Upper lobe of right lung (tissue), 1 donor: ENCODE measurements around the gene VWA8. TPM values are rescaled to one million over a fixed set of nuclear protein-coding genes. Genes with fewer than 3 reads are reported as not detected.

Source experiments
- ATAC-seq: fragments of 200-7000 bp; cut with Tn5 transposase; one replicate; pipeline ENCODE4 v1.9.1; 2020; ENCODE audit warnings: mild to moderate bottlenecking, moderate library complexity
- DNase-seq: peaks from one replicate; pipeline ENCODE4 v3.0.0-alpha.2; 2020
- H3K27ac ChIP-seq: fragments of 200-600 bp; one replicate; pipeline ENCODE4 v1.8.0; 2022
- H3K27me3 ChIP-seq: fragments of 200-600 bp; one replicate; pipeline ENCODE4 v1.8.0; 2022; ENCODE audit warnings: mild to moderate bottlenecking
- H3K36me3 ChIP-seq: fragments of 200-600 bp; one replicate; pipeline ENCODE4 v1.8.0; 2022
- H3K4me1 ChIP-seq: fragments of 200-600 bp; one replicate; pipeline ENCODE4 v1.8.0; 2022
- H3K4me3 ChIP-seq: fragments of 200-600 bp; one replicate; pipeline ENCODE4 v1.8.0; 2022; ENCODE audit warnings: mild to moderate bottlenecking
- H3K9me3 ChIP-seq: fragments of 200-600 bp; one replicate; pipeline ENCODE4 v1.8.0; 2022
- intact Hi-C: fragments of 100-400 bp; cut with DNase I; formaldehyde crosslinking; loops from one replicate; pipeline ENCODE4 v1.11.0; 2022
- microRNA-seq: library from miRNA; unstranded; fragments of <30 nt; microRNA quantifications from one replicate; pipeline ENCODE4 v1.2.0, GENCODE V29; 2020; ENCODE audit warnings: borderline microRNAs expressed
- total RNA-seq: library from RNA; stranded (reverse); fragmentation: NEBNext Ultra II Directional; extraction: Animal tissue kit (Norgen Biotek cat#: 25700); gene quantifications from one replicate; pipeline ENCODE4 v1.2.1, GENCODE V29; 2021
- TF ChIP-seq, protein P1 (sequence below): fragments of 200-600 bp; IDR thresholded peaks from one replicate; pipeline ENCODE4 v1.8.0; 2022; ENCODE audit warnings: antibody characterized with exemption
- donor health status: DM: no; HTN: yes; CAD: no; lungs with severe emphysema.

Gene VWA8
- total RNA-seq, 1 donor from 2014 or later = 20.6 TPM

DNA sequence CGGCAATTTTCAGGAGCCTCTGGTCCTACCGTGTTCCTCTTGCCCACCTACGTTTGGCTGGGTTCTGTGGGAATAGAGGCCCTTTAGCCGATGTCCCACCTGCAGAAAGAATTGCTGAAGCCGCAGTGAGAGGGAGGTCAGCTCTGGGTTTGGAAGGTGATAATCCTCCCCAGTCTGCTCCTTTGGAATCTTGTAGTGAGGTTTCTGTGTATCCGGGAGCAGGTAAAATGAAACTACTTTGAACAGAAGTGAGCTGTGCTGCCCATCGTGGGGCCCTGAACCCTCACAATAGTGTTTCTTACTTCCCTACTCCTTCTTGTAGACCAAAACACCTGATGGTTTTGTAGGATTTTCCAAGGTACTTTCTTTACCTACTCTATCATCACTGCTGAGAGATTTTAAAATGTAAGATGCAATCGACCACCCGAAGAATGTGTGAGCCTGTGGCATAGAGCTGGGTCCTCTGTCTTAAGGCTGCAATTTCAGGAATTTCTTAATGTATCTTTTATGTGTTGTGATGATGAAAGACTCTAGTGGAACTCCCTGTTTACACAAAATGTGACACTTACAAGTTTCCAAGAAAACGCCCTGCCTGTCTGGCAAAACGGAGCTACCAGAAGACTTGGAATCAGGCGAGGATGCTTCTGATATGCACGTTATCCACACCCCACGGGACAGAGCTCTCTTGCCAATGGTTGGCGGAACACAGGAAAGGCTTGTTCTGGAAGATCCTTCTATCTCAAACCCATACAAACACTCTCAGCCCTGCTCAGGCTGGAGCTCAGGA, 427.4 kb downstream of the VWA8 start:
- DNase-seq (no peak), ATAC-seq (peak; percentile 47)
- H3K27ac ChIP-seq = no peak overlapping the region
- TF ChIP-seq, protein P1, sequence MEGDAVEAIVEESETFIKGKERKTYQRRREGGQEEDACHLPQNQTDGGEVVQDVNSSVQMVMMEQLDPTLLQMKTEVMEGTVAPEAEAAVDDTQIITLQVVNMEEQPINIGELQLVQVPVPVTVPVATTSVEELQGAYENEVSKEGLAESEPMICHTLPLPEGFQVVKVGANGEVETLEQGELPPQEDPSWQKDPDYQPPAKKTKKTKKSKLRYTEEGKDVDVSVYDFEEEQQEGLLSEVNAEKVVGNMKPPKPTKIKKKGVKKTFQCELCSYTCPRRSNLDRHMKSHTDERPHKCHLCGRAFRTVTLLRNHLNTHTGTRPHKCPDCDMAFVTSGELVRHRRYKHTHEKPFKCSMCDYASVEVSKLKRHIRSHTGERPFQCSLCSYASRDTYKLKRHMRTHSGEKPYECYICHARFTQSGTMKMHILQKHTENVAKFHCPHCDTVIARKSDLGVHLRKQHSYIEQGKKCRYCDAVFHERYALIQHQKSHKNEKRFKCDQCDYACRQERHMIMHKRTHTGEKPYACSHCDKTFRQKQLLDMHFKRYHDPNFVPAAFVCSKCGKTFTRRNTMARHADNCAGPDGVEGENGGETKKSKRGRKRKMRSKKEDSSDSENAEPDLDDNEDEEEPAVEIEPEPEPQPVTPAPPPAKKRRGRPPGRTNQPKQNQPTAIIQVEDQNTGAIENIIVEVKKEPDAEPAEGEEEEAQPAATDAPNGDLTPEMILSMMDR = no peak
- intact Hi-C loops = no loop called here
- no peaks in the 10 kb centered on the region for H3K36me3 ChIP-seq
- H3K4me1 ChIP-seq = peaks cover 7% of the 10 kb centered on the region
- H3K9me3 ChIP-seq = no peaks in the 10 kb centered on the region
- no peak overlapping the region for H3K4me3 ChIP-seq
- no peaks in the 10 kb centered on the region for H3K27me3 ChIP-seq

DNA sequence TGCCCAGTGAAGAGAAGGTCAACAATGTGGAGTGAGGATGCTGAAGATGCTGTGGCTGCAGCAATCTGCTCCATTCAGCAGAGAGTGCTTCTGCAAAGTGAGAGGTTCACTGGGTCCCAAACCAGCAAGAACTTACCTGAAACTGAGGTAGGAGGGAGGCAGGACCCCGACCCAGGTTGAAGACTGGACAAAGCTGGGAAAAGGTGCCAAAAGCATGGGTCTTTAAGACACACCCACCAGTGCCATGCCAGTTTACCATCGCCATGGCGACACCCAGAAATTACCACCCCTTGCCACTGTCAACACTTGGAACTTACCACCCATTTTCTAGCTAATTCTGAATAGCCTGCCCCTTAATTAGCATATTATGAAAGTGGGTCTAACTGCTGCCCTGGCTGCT, 432.9 kb downstream of the VWA8 start:
- H3K4me3 ChIP-seq = no peak overlapping the region
- TF ChIP-seq, protein P1 = no peak
- H3K27ac ChIP-seq = no peak overlapping the region
- ATAC-seq = no peak
- DNase-seq = no peak
- intact Hi-C loops = no loop called here
- no peaks in the 10 kb centered on the region for H3K9me3 ChIP-seq
- no peaks in the 10 kb centered on the region for H3K36me3 ChIP-seq
- H3K4me1 ChIP-seq = no peaks in the 10 kb centered on the region
- H3K27me3 ChIP-seq = no peaks in the 10 kb centered on the region

DNA sequence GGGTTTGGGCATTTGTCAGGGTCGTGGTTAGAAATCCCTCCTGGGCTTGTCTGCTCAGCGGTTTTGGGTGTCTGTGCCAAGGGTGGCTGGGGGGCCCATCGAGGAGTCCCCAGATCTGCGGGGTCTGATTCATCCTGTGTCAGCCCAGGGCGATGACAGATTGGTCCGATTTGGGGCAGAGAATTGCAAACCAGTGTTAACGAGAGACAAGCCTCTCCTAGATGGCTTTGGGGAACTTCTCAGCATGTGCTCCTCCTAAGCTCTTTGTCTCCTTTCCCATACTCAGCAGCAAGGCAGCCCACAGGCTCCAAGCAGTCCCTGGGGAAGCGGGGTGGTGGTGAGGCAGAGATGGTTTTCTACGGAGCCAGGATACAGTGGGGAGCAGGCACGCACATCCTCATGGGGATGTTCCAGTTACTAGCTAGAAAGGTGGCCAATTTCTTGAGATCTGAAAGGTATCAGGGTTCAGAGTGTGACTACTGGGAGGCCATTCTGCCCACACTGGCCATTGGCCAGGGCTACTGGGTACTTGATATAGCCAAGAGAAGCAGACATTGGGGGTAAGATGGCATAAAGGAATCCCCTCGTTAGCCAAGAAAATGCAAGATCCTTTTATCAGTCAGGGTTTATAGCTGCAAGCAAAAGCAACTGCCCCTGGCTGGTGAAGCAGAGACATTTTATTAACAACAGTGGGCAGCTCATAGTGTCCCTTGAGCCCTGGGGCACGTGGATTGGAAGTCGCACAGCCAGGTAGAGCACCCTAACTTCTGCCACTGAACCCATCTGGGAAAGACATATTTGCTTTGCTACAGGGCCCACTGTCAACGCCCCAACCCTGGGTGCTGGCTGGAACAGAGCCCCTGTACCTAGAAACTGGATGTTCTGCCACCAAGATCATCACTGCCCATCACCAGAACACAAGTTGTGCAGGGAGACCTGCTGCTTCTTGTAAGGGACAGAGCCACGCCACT, 440.0 kb downstream of the VWA8 start:
- ATAC-seq (no peak), DNase-seq (no peak)
- Histone ChIP-seq H3K4me3 (no peak overlapping the region), H3K4me1 (no peaks in the 10 kb centered on the region), H3K27ac (no peak overlapping the region), H3K36me3 (no peaks in the 10 kb centered on the region), H3K9me3 (no peaks in the 10 kb centered on the region), H3K27me3 (no peaks in the 10 kb centered on the region)
- intact Hi-C loops = no loop called here
- TF ChIP-seq, protein P1 = no peak

DNA sequence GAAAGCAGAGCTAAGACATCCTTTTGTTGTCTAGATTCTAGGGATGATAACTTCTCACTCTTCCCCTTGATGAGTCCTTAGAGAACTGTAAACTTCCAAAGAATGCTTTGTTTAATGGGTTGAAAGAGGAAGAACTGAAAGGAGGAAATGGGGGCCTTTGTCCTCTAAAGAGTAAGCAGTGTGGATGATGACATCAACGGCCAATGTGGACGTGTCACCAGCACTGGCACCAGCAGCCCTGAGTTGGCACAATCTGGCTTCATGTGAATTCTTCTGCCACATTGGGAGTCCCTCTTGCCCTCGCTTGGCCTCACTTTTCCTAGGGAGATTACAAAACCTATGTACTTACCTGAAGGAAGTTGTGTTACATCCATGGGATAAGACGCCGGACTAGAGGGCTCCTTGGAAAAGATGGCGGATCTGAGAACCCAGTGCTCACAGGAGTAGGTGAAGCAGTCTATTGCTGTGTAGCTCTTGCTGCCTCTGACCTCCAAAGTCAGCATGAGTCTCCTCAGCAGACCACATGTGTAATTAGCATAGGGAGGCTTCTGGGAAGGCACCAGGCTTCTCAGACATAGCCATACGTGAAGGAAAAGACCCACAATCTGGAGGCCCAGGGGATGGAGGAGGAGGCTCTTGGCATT, 440.8 kb downstream of the VWA8 start:
- no peaks in the 10 kb centered on the region for H3K27me3 ChIP-seq
- intact Hi-C loops = no loop called here
- H3K9me3 ChIP-seq = no peaks in the 10 kb centered on the region
- H3K27ac ChIP-seq = no peak overlapping the region
- ATAC-seq (peak; percentile 75), DNase-seq (no peak)
- no peaks in the 10 kb centered on the region for H3K36me3 ChIP-seq
- TF ChIP-seq, protein P1 = no peak
- no peaks in the 10 kb centered on the region for H3K4me1 ChIP-seq
- no peak overlapping the region for H3K4me3 ChIP-seq

Small RNA genes within 50 kb of the gene (microRNA-seq; reads per million reads assigned to microRNA genes)
- gene MIR5006 = not detected

Other genes with a start within 250 kb of the VWA8 start
- gene DGKH, start 87.5 kb upstream of the VWA8 start, total RNA-seq = 21.3 TPM